Caco-2 (cell line): ENCODE data around the gene ZNF592. TPM values are rescaled to one million over a fixed set of nuclear protein-coding genes. Genes with fewer than 3 reads are reported as not detected.

Experiments used
- BruUV-seq: library from RNA; stranded (reverse); fragments of 400-500 nt; replicated peaks from 2 replicates; lab custom pipeline; 2021; lab: Mats Ljungman, UMichigan
- CTCF ChIA-PET: fragments of 300-600 bp; sonication (Branson Sonifier 250); formaldehyde crosslinking; loops from one replicate; lab custom pipeline; 2022; ENCODE audit warnings: antibody characterized with exemption; lab: Charles Lee
- POLR2A ChIA-PET: fragments of 300-600 bp; sonication (Branson Sonifier 250); formaldehyde crosslinking; loops from one replicate; lab custom pipeline; 2022; ENCODE audit warnings: antibody characterized with exemption; lab: Charles Lee
- DNase-seq, 2 experiments: peaks; one replicate each; pipeline versions ENCODE4 v3.0.0 to v3.0.0-alpha.2; 2020 to 2022
- H3K27me3 ChIP-seq: replicated peaks from 2 replicates; pipeline ENCODE4 v1.6.0; 2011; ENCODE audit warnings: low read length; ENCODE audit not compliant: control insufficient read depth, insufficient read depth
- H3K36me3 ChIP-seq: 2 replicates; pipeline ENCODE4 v1.5.1; 2011; ENCODE audit warnings: low read length; ENCODE audit not compliant: control insufficient read depth, insufficient read depth
- H3K4me1 ChIP-seq: fragments of 250-450 bp; sonication (Bioruptor Pico); 2 replicates; pipeline ENCODE4 v1.5.1; 2020; ENCODE audit warnings: mild to moderate bottlenecking
- H3K4me3 ChIP-seq: 2 replicates; pipeline ENCODE4 v1.5.1; 2011; ENCODE audit warnings: low read depth, mild to moderate bottlenecking, control low read depth, low read length
- H3K9me3 ChIP-seq: fragments of 250-450 bp; sonication (Bioruptor Pico); 2 replicates; pipeline ENCODE4 v1.5.1; 2020; ENCODE audit warnings: mild to moderate bottlenecking, moderate library complexity
- H3K27ac Mint-ChIP-seq: one replicate; pipeline ENCODE4 v1.8.0; 2022; ENCODE audit warnings: mixed read lengths; ENCODE audit not compliant: unreplicated experiment
- H3K27me3 Mint-ChIP-seq: one replicate; pipeline ENCODE4 v1.8.0; 2022; ENCODE audit warnings: mixed read lengths; ENCODE audit not compliant: insufficient read depth, unreplicated experiment
- H3K36me3 Mint-ChIP-seq: one replicate; pipeline ENCODE4 v1.8.0; 2022; ENCODE audit warnings: mild to moderate bottlenecking, mixed read lengths; ENCODE audit not compliant: insufficient read depth, unreplicated experiment
- H3K4me1 Mint-ChIP-seq: one replicate; pipeline ENCODE4 v1.8.0; 2022; ENCODE audit warnings: low read depth, mixed read lengths; ENCODE audit not compliant: unreplicated experiment
- H3K4me3 Mint-ChIP-seq: one replicate; pipeline ENCODE4 v1.8.0; 2022; ENCODE audit warnings: mild to moderate bottlenecking, moderate library complexity, mixed read lengths; ENCODE audit not compliant: unreplicated experiment
- H3K9me3 Mint-ChIP-seq: one replicate; pipeline ENCODE4 v1.8.0; 2022; ENCODE audit warnings: mixed read lengths; ENCODE audit not compliant: unreplicated experiment
- intact Hi-C: fragments of 100-400 bp; cut with micrococcal nuclease; formaldehyde crosslinking; loops from one replicate; pipeline ENCODE4 v1.10.0; 2022; ENCODE audit not compliant: unreplicated experiment
- total RNA-seq: library from RNA; stranded (reverse); gene quantifications from 2 replicates; pipeline ENCODE4 v1.2.3, GENCODE V29; 2022
- TF ChIP-seq, protein P1 (sequence below), 2 experiments: fragments of 200-600 bp in 1 of 2; IDR thresholded peaks; 1 replicate in 1 of 2; 2 replicates in 1 of 2; pipeline versions ENCODE4 v1.5.1 to v1.8.0; 2011 to 2022; ENCODE audit warnings: antibody characterized with exemption in 1 of 2, control low read depth in 1 of 2, inconsistent platforms in 1 of 2, low read depth in 1 of 2, low read length in 1 of 2, mild to moderate bottlenecking in 1 of 2, moderate library complexity in 1 of 2; ENCODE audit not compliant: insufficient read depth in 1 of 2, severe bottlenecking in 1 of 2, unreplicated experiment in 1 of 2

ZNF592 gene
- total RNA-seq, 1 experiment from 2014 or later: 30.6 TPM

DNA sequence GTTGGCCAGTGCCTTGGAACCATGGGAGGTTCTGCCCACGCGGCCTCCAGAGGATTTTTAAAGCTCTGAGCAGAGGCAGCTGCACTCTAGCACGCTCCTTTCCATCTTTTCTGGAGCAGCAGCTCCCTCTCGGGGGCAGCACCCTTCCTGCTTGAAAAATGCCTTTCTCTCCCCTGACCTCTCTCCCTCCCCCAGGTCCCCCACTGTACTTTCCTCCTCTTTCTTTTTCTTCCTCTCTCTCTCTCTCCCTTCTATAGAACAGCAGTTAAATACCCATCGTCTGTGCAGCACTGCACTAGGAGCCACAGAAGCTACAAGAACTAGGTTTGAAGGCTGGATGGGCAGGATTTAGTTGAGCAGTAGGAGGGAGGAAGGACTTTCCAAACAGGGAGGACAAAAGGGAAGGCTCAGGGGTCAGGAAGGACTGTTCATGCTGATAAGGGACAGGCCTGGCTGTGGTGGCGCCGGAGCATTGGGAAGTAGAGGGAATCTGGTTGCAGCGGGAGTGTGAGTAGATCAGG is 73.2 kb downstream of the ZNF592 start:
- TF ChIP-seq, protein P1, sequence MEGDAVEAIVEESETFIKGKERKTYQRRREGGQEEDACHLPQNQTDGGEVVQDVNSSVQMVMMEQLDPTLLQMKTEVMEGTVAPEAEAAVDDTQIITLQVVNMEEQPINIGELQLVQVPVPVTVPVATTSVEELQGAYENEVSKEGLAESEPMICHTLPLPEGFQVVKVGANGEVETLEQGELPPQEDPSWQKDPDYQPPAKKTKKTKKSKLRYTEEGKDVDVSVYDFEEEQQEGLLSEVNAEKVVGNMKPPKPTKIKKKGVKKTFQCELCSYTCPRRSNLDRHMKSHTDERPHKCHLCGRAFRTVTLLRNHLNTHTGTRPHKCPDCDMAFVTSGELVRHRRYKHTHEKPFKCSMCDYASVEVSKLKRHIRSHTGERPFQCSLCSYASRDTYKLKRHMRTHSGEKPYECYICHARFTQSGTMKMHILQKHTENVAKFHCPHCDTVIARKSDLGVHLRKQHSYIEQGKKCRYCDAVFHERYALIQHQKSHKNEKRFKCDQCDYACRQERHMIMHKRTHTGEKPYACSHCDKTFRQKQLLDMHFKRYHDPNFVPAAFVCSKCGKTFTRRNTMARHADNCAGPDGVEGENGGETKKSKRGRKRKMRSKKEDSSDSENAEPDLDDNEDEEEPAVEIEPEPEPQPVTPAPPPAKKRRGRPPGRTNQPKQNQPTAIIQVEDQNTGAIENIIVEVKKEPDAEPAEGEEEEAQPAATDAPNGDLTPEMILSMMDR (IDR thresholded peaks at IDR 0.05; ENCODE audit: insufficient read depth in 1 of 2, low read depth in 1 of 2, low read length in 1 of 2, severe bottlenecking in 1 of 2, unreplicated experiment in 1 of 2): no peak
- no peaks in the 10 kb centered on the region for H3K9me3 ChIP-seq
- Mint-ChIP-seq H3K9me3 (no peaks in the 10 kb centered on the region), H3K4me3 (no peak overlapping the region), H3K36me3 (peaks cover 7% of the 10 kb centered on the region), H3K27me3 (no peaks in the 10 kb centered on the region), H3K4me1 (peaks cover 33% of the 10 kb centered on the region), H3K27ac (no peak overlapping the region)
- CTCF ChIA-PET: interaction anchor here (0.7 to 0.9 kb wide), 3 partner anchors 64 to 234 kb away, joined by 3 to 6 read pairs (median 4); partner anchors contain the start of gene ZSCAN2
- intact Hi-C loops: no loop called here
- H3K27me3 ChIP-seq: no peaks in the 10 kb centered on the region
- H3K36me3 ChIP-seq: no peaks in the 10 kb centered on the region
- H3K4me3 ChIP-seq: no peak overlapping the region
- no TSS peak for BruUV-seq
- no peak for DNase-seq
- H3K4me1 ChIP-seq: peaks cover 41% of the 10 kb centered on the region
- POLR2A ChIA-PET: no interaction called here

DNA sequence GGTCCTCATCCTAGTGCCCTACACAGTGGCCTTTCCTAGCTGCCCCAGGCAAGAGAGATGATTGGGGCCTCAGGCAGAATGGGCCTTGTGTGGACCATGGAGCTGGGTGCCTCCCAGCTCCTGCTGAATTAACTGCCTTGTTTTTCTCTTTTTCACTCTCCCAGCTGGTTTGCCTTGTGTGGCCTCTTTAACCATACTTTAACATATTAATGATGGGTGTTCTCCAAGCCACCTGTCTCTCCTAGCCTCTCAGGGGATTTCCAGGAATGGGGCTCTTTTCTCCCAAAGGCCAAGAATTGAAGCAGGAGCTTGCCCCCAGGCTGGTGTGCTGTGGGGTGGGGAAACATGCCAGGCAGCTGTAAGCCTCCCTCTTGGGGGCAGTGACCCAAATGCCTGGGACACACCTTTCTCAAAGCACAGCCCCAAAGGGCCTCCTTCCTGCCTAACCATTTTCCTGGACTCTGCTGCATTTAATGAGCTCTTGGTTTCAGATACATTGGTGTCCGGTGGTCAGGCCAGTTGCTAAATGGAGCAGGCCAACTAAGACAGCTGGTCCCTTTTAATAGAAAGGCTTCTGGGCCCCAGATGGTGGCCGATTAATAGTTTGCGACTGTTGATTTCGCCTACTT is 74.4 kb downstream of the ZNF592 start:
- no peak for DNase-seq
- intact Hi-C loops: no loop called here
- H3K9me3 Mint-ChIP-seq: no peaks in the 10 kb centered on the region
- H3K27me3 Mint-ChIP-seq: no peaks in the 10 kb centered on the region
- no TSS peak for BruUV-seq
- Histone ChIP-seq H3K4me1 (peaks cover 36% of the 10 kb centered on the region), H3K27me3 (no peaks in the 10 kb centered on the region), H3K9me3 (no peaks in the 10 kb centered on the region), H3K36me3 (no peaks in the 10 kb centered on the region), H3K4me3 (no peak overlapping the region)
- TF ChIP-seq, protein P1 (IDR thresholded peaks at IDR 0.05; ENCODE audit: insufficient read depth in 1 of 2, low read depth in 1 of 2, low read length in 1 of 2, severe bottlenecking in 1 of 2, unreplicated experiment in 1 of 2): no peak
- H3K27ac Mint-ChIP-seq: no peak overlapping the region
- H3K36me3 Mint-ChIP-seq: peaks cover 7% of the 10 kb centered on the region
- ChIA-PET POLR2A (no interaction called here), CTCF (interaction anchor here (0.5 to 0.9 kb wide), 5 partner anchors 10 to 513 kb away, joined by 3 to 7 read pairs (median 4); no protein-coding TSS in a partner anchor)
- no peak overlapping the region for H3K4me3 Mint-ChIP-seq
- peaks cover 32% of the 10 kb centered on the region for H3K4me1 Mint-ChIP-seq

DNA sequence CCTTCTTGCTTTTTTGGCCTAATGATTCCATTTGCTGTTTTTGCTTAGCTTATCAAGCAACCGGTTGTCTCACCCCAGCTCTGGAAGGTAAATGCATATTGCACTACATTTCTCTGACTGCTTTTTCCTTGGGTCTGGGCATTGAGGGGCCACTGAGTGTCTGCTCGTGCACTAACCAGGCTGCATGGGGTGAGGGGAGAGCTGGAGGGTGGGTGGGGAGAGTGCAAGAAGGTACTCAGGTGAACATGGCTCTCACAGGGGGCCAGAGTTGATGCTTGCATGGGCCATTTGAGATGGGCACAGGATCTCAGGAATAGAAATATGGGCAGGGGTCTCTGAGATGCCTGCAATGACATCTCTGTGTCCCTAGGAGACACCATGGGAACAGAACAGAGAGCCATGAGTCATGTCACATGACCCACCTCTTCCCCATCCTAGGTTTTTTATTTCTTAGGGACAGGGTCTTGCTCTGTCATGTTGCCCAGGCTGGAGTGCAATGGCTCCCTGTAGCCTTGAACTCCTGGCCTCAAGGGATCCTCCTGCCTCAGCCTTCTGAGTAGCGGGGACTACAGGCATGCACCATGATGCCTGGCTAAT is 75.0 kb downstream of the ZNF592 start:
- Histone ChIP-seq H3K27me3 (no peaks in the 10 kb centered on the region), H3K4me1 (peaks cover 30% of the 10 kb centered on the region), H3K4me3 (no peak overlapping the region), H3K36me3 (no peaks in the 10 kb centered on the region), H3K9me3 (no peaks in the 10 kb centered on the region)
- peaks cover 27% of the 10 kb centered on the region for H3K4me1 Mint-ChIP-seq
- no peak overlapping the region for H3K4me3 Mint-ChIP-seq
- ChIA-PET POLR2A (no interaction called here), CTCF (interaction anchor here (0.8 kb wide), 2 partner anchors 11 to 244 kb away, joined by 3 to 7 read pairs; no protein-coding TSS in a partner anchor)
- DNase-seq: no peak
- no peaks in the 10 kb centered on the region for H3K9me3 Mint-ChIP-seq
- intact Hi-C loops: no loop called here
- TF ChIP-seq, protein P1 (IDR thresholded peaks at IDR 0.05; ENCODE audit: insufficient read depth in 1 of 2, low read depth in 1 of 2, low read length in 1 of 2, severe bottlenecking in 1 of 2, unreplicated experiment in 1 of 2): no peak
- peaks cover 7% of the 10 kb centered on the region for H3K36me3 Mint-ChIP-seq
- H3K27me3 Mint-ChIP-seq: no peaks in the 10 kb centered on the region
- no peak overlapping the region for H3K27ac Mint-ChIP-seq
- BruUV-seq: no TSS peak
